Neural progenitor cell (in vitro differentiated cells): ENCODE results near the gene POU6F2. TPM values are rescaled to one million over a fixed set of nuclear protein-coding genes. Genes with fewer than 3 reads are reported as not detected.

Experiments used
- DNase-seq: peaks from one replicate; pipeline ENCODE4 v3.0.0-alpha.2; 2016; ENCODE audit warnings: low spot score
- H2AFZ ChIP-seq: fragments of 200-600 bp; sonication (generic); replicated peaks from 2 replicates; pipeline ENCODE4 v1.6.1; 2016; ENCODE audit warnings: antibody characterized with exemption
- H3F3A ChIP-seq: fragments of 200-600 bp; sonication (generic); 2 replicates; pipeline ENCODE4 v1.6.1; 2016; ENCODE audit warnings: antibody characterized with exemption, low read depth
- H3K27ac ChIP-seq: fragments of 200-600 bp; sonication (generic); 2 replicates; pipeline ENCODE4 v1.5.1; 2016; ENCODE audit warnings: mild to moderate bottlenecking
- H3K27me3 ChIP-seq: fragments of 200-600 bp; sonication (generic); 2 replicates; pipeline ENCODE4 v1.6.1; 2016; ENCODE audit warnings: mild to moderate bottlenecking, moderate library complexity
- H3K36me3 ChIP-seq: fragments of 200-600 bp; sonication (generic); 2 replicates; pipeline ENCODE4 v1.5.1; 2016
- H3K4me1 ChIP-seq: fragments of 200-600 bp; sonication (generic); 2 replicates; pipeline ENCODE4 v1.6.1; 2016; ENCODE audit warnings: mixed run types
- H3K4me2 ChIP-seq: fragments of 200-600 bp; sonication (generic); 2 replicates; pipeline ENCODE4 v1.6.1; 2016
- H3K4me3 ChIP-seq: fragments of 200-600 bp; sonication (generic); 2 replicates; pipeline ENCODE4 v1.5.1; 2016
- H3K79me2 ChIP-seq: fragments of 200-600 bp; sonication (generic); 2 replicates; pipeline ENCODE4 v1.6.1; 2016; ENCODE audit warnings: low read depth
- H3K9ac ChIP-seq: fragments of 200-600 bp; sonication (generic); 2 replicates; pipeline ENCODE4 v1.6.1; 2016
- H3K9me3 ChIP-seq: fragments of 200-600 bp; sonication (generic); 2 replicates; pipeline ENCODE4 v1.5.1; 2016; ENCODE audit warnings: low read depth
- H4K20me1 ChIP-seq: fragments of 200-600 bp; sonication (generic); 2 replicates; pipeline ENCODE4 v1.6.1; 2016; ENCODE audit warnings: low read depth
- H3K27ac Mint-ChIP-seq: 3 replicates; pipeline ENCODE4 v1.8.0; 2021; ENCODE audit warnings: mixed read lengths
- H3K27me3 Mint-ChIP-seq: 2 replicates; pipeline ENCODE4 v1.8.0; 2022; ENCODE audit warnings: low read depth, mild to moderate bottlenecking, inconsistent platforms, moderate library complexity, mixed read lengths; ENCODE audit not compliant: insufficient read depth
- H3K36me3 Mint-ChIP-seq: 3 replicates; pipeline ENCODE4 v1.8.0; 2021; ENCODE audit warnings: mixed read lengths
- H3K4me1 Mint-ChIP-seq: 3 replicates; pipeline ENCODE4 v1.8.0; 2021; ENCODE audit warnings: mixed read lengths
- H3K4me3 Mint-ChIP-seq: 3 replicates; pipeline ENCODE4 v1.8.0; 2021; ENCODE audit warnings: mild to moderate bottlenecking, moderate library complexity, mixed read lengths
- H3K9me3 Mint-ChIP-seq: 3 replicates; pipeline ENCODE4 v1.8.0; 2020; ENCODE audit warnings: mixed read lengths
- CTCF ChIP-seq: fragments of 200-600 bp; sonication (generic); IDR thresholded peaks from 2 replicates; pipeline ENCODE4 v1.5.1; 2017; ENCODE audit warnings: antibody characterized with exemption, mild to moderate bottlenecking
- EZH2 ChIP-seq: fragments of 200-600 bp; sonication (generic); IDR thresholded peaks from 2 replicates; pipeline ENCODE4 v1.6.1; 2017; ENCODE audit warnings: antibody characterized with exemption, mild to moderate bottlenecking, moderate library complexity
- EZH2phosphoT487 ChIP-seq: fragments of 200-600 bp; sonication (generic); IDR thresholded peaks from 2 replicates; pipeline ENCODE4 v1.6.1; 2017; ENCODE audit warnings: antibody characterized with exemption
- total RNA-seq: library from RNA; depleted of rRNA; stranded (reverse); fragments of >200 nt; gene quantifications from 2 replicates; pipeline ENCODE4 v1.2.3, GENCODE V29; 2015; ENCODE audit warnings: low replicate concordance

Gene POU6F2
- total RNA-seq, 1 donor from 2014 or later = 3.4 TPM

GRCh38 chr7:39248692-39249090 lies 271.0 kb downstream of the POU6F2 start:
- no peaks in the 10 kb centered on the region for H3K36me3 ChIP-seq
- H3K9ac ChIP-seq = no peak overlapping the region
- H3K27ac Mint-ChIP-seq = no peak overlapping the region
- H4K20me1 ChIP-seq = no peaks in the 10 kb centered on the region
- no peaks in the 10 kb centered on the region for H3K27me3 Mint-ChIP-seq
- no peaks in the 10 kb centered on the region for H3K36me3 Mint-ChIP-seq
- no peak overlapping the region for H3K4me3 ChIP-seq
- H3F3A ChIP-seq = no peaks in the 10 kb centered on the region
- TF ChIP-seq EZH2 (no peak), EZH2phosphoT487 (no peak), CTCF (no peak)
- no peak overlapping the region for H2AFZ ChIP-seq
- H3K27ac ChIP-seq = no peak overlapping the region
- H3K4me1 Mint-ChIP-seq = peaks cover 29% of the 10 kb centered on the region
- no peak overlapping the region for H3K4me3 Mint-ChIP-seq
- H3K79me2 ChIP-seq = no peaks in the 10 kb centered on the region
- no peaks in the 10 kb centered on the region for H3K9me3 Mint-ChIP-seq
- H3K4me2 ChIP-seq = no peak overlapping the region
- peak; percentile 10 for DNase-seq
- no peaks in the 10 kb centered on the region for H3K9me3 ChIP-seq
- no peaks in the 10 kb centered on the region for H3K27me3 ChIP-seq
- H3K4me1 ChIP-seq = peaks cover 14% of the 10 kb centered on the region

GRCh38 chr7:39249635-39250152 lies 272.0 kb downstream of the POU6F2 start:
- H3K36me3 ChIP-seq = no peaks in the 10 kb centered on the region
- no peak overlapping the region for H3K4me3 ChIP-seq
- no peak overlapping the region for H3K27ac ChIP-seq
- no peaks in the 10 kb centered on the region for H3K9me3 Mint-ChIP-seq
- H3K4me1 ChIP-seq = peaks cover 14% of the 10 kb centered on the region
- H3K36me3 Mint-ChIP-seq = no peaks in the 10 kb centered on the region
- no peak overlapping the region for H3K4me2 ChIP-seq
- peaks cover 29% of the 10 kb centered on the region for H3K4me1 Mint-ChIP-seq
- H2AFZ ChIP-seq = no peak overlapping the region
- H3K79me2 ChIP-seq = no peaks in the 10 kb centered on the region
- no peak overlapping the region for H3K4me3 Mint-ChIP-seq
- TF ChIP-seq EZH2 (no peak), CTCF (no peak)
- H3K9ac ChIP-seq = no peak overlapping the region
- H3F3A ChIP-seq = no peaks in the 10 kb centered on the region
- no peak overlapping the region for H3K27ac Mint-ChIP-seq
- no peaks in the 10 kb centered on the region for H3K9me3 ChIP-seq
- no peaks in the 10 kb centered on the region for H4K20me1 ChIP-seq
- no peak for DNase-seq
- no peaks in the 10 kb centered on the region for H3K27me3 Mint-ChIP-seq
- no peaks in the 10 kb centered on the region for H3K27me3 ChIP-seq

GRCh38 chr7:39252916-39253315 lies 275.2 kb downstream of the POU6F2 start:
- Mint-ChIP-seq H3K27ac (no peak overlapping the region), H3K36me3 (no peaks in the 10 kb centered on the region), H3K4me1 (peaks cover 29% of the 10 kb centered on the region), H3K4me3 (no peak overlapping the region), H3K27me3 (no peaks in the 10 kb centered on the region), H3K9me3 (no peaks in the 10 kb centered on the region)
- Histone ChIP-seq H3F3A (no peaks in the 10 kb centered on the region), H3K79me2 (no peaks in the 10 kb centered on the region), H3K4me2 (no peak overlapping the region), H4K20me1 (no peaks in the 10 kb centered on the region), H3K9me3 (no peaks in the 10 kb centered on the region), H3K27ac (no peak overlapping the region), H3K36me3 (no peaks in the 10 kb centered on the region), H3K27me3 (no peaks in the 10 kb centered on the region), H3K9ac (no peak overlapping the region), H3K4me3 (no peak overlapping the region), H2AFZ (no peak overlapping the region), H3K4me1 (peaks cover 20% of the 10 kb centered on the region)
- no peak for TF ChIP-seq EZH2phosphoT487
- no peak for TF ChIP-seq EZH2
- peak; percentile 60 for DNase-seq

- Histone ChIP-seq H3K4me2 (no peak overlapping the region), H4K20me1 (no peaks in the 10 kb centered on the region), H3K79me2 (no peaks in the 10 kb centered on the region), H3K9ac (no peak overlapping the region), H3K4me3 (no peak overlapping the region), H2AFZ (no peak overlapping the region), H3K9me3 (no peaks in the 10 kb centered on the region), H3K4me1 (peaks cover 15% of the 10 kb centered on the region), H3K36me3 (no peaks in the 10 kb centered on the region), H3K27ac (no peak overlapping the region), H3K27me3 (no peaks in the 10 kb centered on the region), H3F3A (no peaks in the 10 kb centered on the region)
- Mint-ChIP-seq H3K36me3 (no peaks in the 10 kb centered on the region), H3K27me3 (no peaks in the 10 kb centered on the region), H3K4me1 (no peaks in the 10 kb centered on the region), H3K27ac (no peak overlapping the region), H3K4me3 (no peak overlapping the region), H3K9me3 (no peaks in the 10 kb centered on the region)
- no peak for TF ChIP-seq EZH2phosphoT487
- TF ChIP-seq CTCF = no peak
- TF ChIP-seq EZH2 = no peak
- DNase-seq = peak; percentile 8
These were observed 281.8 kb downstream of the POU6F2 start for GRCh38 chr7:39259391-39260003.
